Measurements from ENCODE around the gene KRTAP5-3.
"Not testable (repeated sequence)": the region's sequence is repeated elsewhere in the genome, so short reads cannot be mapped to it uniquely, and the experiment has no call there.

Gene KRTAP5-3

GRCh38 chr11:1619449-1619848, 11.2 kb upstream of the KRTAP5-3 start:
- no peak for DNase-seq (ENCODE audit: low read depth in 2 of 2)

- no peak for DNase-seq (ENCODE audit: low read depth in 2 of 2)
Observed at GRCh38 chr11:1618231-1618630, 10.0 kb upstream of the KRTAP5-3 start.

- DNase-seq (ENCODE audit: low read depth in 2 of 2): not testable (repeated sequence)
Observed at GRCh38 chr11:1607901-1608300, 362 bp downstream of the KRTAP5-3 start.

- DNase-seq (ENCODE audit: low read depth in 2 of 2): not testable (repeated sequence)
Observed at GRCh38 chr11:1607156-1607845, 962 bp downstream of the KRTAP5-3 start.

GRCh38 chr11:1605923-1606322, 2.3 kb downstream of the KRTAP5-3 start:
- DNase-seq (ENCODE audit: low read depth in 2 of 2): not testable (repeated sequence)

- no peak for DNase-seq (ENCODE audit: low read depth in 2 of 2)
Observed at GRCh38 chr11:1604711-1605110, 3.6 kb downstream of the KRTAP5-3 start.

GRCh38 chr11:1604181-1604580, 4.1 kb downstream of the KRTAP5-3 start:
- no peak for DNase-seq (ENCODE audit: low read depth in 2 of 2)

GRCh38 chr11:1603629-1604028, 4.6 kb downstream of the KRTAP5-3 start:
- DNase-seq (ENCODE audit: low read depth in 2 of 2): no peak

- DNase-seq (ENCODE audit: low read depth in 2 of 2): not testable (repeated sequence)
Observed at GRCh38 chr11:1601663-1602062, 6.6 kb downstream of the KRTAP5-3 start.

- no peak for DNase-seq (ENCODE audit: low read depth in 2 of 2)
Observed at GRCh38 chr11:1600626-1601025, 7.6 kb downstream of the KRTAP5-3 start.

GRCh38 chr11:1598816-1599215, 9.4 kb downstream of the KRTAP5-3 start:
- DNase-seq (ENCODE audit: low read depth in 2 of 2): no peak

GRCh38 chr11:1598406-1598805, 9.9 kb downstream of the KRTAP5-3 start:
- DNase-seq (ENCODE audit: low read depth in 2 of 2): not testable (repeated sequence)

- no peak for DNase-seq (ENCODE audit: low read depth in 2 of 2)
Observed at GRCh38 chr11:1597994-1598380, 10.3 kb downstream of the KRTAP5-3 start, which contains the start of gene KRTAP5-2. Gene KRTAP5-2 (minus strand): TSS chr11:1598294. CDS start chr11:1598250, 44 bp downstream.

- DNase-seq (ENCODE audit: low read depth in 2 of 2): no peak
Observed at GRCh38 chr11:1597331-1597993, 10.8 kb downstream of the KRTAP5-3 start.

- not testable (repeated sequence) for DNase-seq (ENCODE audit: low read depth in 2 of 2)
Observed at GRCh38 chr11:1596576-1597121, 11.6 kb downstream of the KRTAP5-3 start.

- DNase-seq (ENCODE audit: low read depth in 2 of 2): not testable (repeated sequence)
Observed at GRCh38 chr11:1595994-1596575, 12.2 kb downstream of the KRTAP5-3 start.

- DNase-seq (ENCODE audit: low read depth in 2 of 2): no peak
Observed at GRCh38 chr11:1592628-1593027, 15.6 kb downstream of the KRTAP5-3 start.

- DNase-seq (ENCODE audit: low read depth in 2 of 2): no peak
Observed at GRCh38 chr11:1589996-1590395, 18.3 kb downstream of the KRTAP5-3 start.

- not testable (repeated sequence) for DNase-seq (ENCODE audit: low read depth in 2 of 2)
Observed at GRCh38 chr11:1589191-1589963, 18.9 kb downstream of the KRTAP5-3 start.

- no peak for DNase-seq (ENCODE audit: low read depth in 2 of 2)
Observed at GRCh38 chr11:1586699-1587098, 21.6 kb downstream of the KRTAP5-3 start.

GRCh38 chr11:1584661-1585370, 23.4 kb downstream of the KRTAP5-3 start, which contains the start of gene KRTAP5-1:
Gene KRTAP5-1 (minus strand): TSS chr11:1585283. CDS start chr11:1585249, 34 bp downstream.
- DNase-seq (ENCODE audit: low read depth in 2 of 2): not testable (repeated sequence)

Measured in stimulated activated CD8-positive, alpha-beta memory T cell treated with anti-CD3 and anti-CD28 coated beads, Interleukin-7, amount 100 ng/mL, for 1 hour (primary cell).